ENCODE measurements around the gene ADGRG1. TPM values are rescaled to one million over a fixed set of nuclear protein-coding genes. Genes with fewer than 3 reads are reported as not detected.

Gene ADGRG1
- total RNA-seq, 1 experiment from 2014 or later, result 10.2 TPM

DNA sequence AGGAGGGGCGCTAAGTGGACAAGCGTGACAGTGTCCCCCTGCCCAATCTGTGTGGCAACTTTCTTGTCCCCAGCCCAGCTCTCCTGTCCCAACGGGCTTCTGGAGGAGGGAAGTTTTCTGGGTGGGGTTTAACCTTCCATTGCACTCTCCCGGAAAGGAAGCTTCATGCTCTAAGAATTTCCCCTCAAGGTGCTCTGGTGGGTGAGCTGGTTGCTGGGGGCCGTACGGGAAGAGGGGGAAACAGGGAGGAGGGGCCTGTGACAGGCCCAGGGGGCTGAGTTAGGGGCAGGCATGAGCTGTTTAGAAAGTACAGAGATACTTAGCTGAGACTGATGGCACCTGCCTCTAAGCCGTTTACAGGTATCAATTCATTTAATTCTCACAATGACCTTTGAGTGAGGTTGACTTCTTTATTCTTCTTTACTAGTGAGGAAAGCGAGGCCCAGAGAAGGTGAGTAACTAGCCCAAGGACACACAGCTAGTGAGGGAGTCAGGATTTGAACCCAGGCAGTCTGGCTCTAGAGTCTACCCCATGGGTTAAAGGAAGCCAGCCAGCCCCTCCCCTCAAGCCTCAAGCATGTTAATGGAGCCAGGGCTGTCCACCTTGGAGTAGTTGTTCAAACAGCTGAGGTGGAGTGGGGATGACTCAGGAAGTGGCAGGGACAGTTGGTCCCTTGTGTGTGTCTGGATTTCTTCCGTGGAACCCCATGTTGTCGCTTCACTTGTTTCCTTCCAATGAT, 18.9 kb downstream of the ADGRG1 start:
- CTCF ChIA-PET, result interaction anchor here (0.6 to 5.9 kb wide), 18 partner anchors 11 to 216 kb away, joined by 3 to 141 read pairs (median 12); partner anchors contain the start of genes ADGRG1, ADGRG3 and KATNB1
- POLR2A ChIA-PET, result interaction anchor here (0.7 kb wide), 1 partner anchor 25 kb away, joined by 3 read pairs; no protein-coding TSS in a partner anchor
- DNase-seq (ENCODE audit: unreplicated experiment), result no peak
- H3K36me3 Mint-ChIP-seq (ENCODE audit: insufficient read depth, unreplicated experiment), result no peaks in the 10 kb centered on the region
- TF ChIP-seq, protein P1, sequence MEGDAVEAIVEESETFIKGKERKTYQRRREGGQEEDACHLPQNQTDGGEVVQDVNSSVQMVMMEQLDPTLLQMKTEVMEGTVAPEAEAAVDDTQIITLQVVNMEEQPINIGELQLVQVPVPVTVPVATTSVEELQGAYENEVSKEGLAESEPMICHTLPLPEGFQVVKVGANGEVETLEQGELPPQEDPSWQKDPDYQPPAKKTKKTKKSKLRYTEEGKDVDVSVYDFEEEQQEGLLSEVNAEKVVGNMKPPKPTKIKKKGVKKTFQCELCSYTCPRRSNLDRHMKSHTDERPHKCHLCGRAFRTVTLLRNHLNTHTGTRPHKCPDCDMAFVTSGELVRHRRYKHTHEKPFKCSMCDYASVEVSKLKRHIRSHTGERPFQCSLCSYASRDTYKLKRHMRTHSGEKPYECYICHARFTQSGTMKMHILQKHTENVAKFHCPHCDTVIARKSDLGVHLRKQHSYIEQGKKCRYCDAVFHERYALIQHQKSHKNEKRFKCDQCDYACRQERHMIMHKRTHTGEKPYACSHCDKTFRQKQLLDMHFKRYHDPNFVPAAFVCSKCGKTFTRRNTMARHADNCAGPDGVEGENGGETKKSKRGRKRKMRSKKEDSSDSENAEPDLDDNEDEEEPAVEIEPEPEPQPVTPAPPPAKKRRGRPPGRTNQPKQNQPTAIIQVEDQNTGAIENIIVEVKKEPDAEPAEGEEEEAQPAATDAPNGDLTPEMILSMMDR (IDR thresholded peaks at IDR 0.05; ENCODE audit: unreplicated experiment), result no peak
- no peaks in the 10 kb centered on the region for H3K27me3 Mint-ChIP-seq (ENCODE audit: insufficient read depth, unreplicated experiment)
- H3K4me3 Mint-ChIP-seq (ENCODE audit: unreplicated experiment), result no peak overlapping the region
- intact Hi-C loops (cut with micrococcal nuclease), result no loop called here
- no peak overlapping the region for H3K27ac Mint-ChIP-seq (ENCODE audit: low read depth, unreplicated experiment)
- no TSS peak for BruUV-seq (replicated peaks)
- no peaks in the 10 kb centered on the region for H3K9me3 Mint-ChIP-seq (ENCODE audit: unreplicated experiment)
- H3K4me1 Mint-ChIP-seq (ENCODE audit: insufficient read depth, unreplicated experiment), result peaks cover 7% of the 10 kb centered on the region

DNA sequence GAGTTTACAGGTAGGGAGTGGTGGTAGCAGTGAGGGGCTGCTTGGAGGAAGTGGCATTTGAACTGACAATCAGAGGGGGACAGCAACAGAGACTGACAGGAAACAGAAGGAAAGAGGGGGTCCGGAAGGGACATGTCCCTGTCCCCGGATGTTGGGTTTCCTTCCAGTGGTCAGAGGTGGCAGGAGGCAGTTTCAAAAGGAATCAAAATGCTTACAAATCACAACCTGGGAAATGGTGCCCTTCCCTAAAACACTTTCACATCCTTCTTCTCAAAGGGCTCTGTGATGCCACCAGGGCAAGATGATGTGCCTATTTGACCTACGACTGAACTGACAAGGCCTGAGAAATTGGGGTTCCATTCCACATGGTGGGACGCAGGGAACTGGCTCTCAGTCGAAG, 19.7 kb downstream of the ADGRG1 start:
- no peaks in the 10 kb centered on the region for H3K36me3 Mint-ChIP-seq (ENCODE audit: insufficient read depth, unreplicated experiment)
- TF ChIP-seq, protein P1 (IDR thresholded peaks at IDR 0.05; ENCODE audit: unreplicated experiment), result no peak
- H3K4me1 Mint-ChIP-seq (ENCODE audit: insufficient read depth, unreplicated experiment), result peaks cover 3% of the 10 kb centered on the region
- no peak overlapping the region for H3K27ac Mint-ChIP-seq (ENCODE audit: low read depth, unreplicated experiment)
- intact Hi-C loops (cut with micrococcal nuclease), result loop anchor here (2.0 kb wide), 1 partner anchor 73 kb away; no protein-coding TSS in a partner anchor
- CTCF ChIA-PET, result interaction anchor here (0.8 to 5.9 kb wide), 26 partner anchors 11 to 242 kb away, joined by 3 to 141 read pairs (median 10); partner anchors contain the start of genes ADGRG1, ADGRG3 and KATNB1
- H3K4me3 Mint-ChIP-seq (ENCODE audit: unreplicated experiment), result no peak overlapping the region
- no peaks in the 10 kb centered on the region for H3K9me3 Mint-ChIP-seq (ENCODE audit: unreplicated experiment)
- no peak for DNase-seq (ENCODE audit: unreplicated experiment)
- POLR2A ChIA-PET, result no interaction called here
- no TSS peak for BruUV-seq (replicated peaks)
- no peaks in the 10 kb centered on the region for H3K27me3 Mint-ChIP-seq (ENCODE audit: insufficient read depth, unreplicated experiment)

DNA sequence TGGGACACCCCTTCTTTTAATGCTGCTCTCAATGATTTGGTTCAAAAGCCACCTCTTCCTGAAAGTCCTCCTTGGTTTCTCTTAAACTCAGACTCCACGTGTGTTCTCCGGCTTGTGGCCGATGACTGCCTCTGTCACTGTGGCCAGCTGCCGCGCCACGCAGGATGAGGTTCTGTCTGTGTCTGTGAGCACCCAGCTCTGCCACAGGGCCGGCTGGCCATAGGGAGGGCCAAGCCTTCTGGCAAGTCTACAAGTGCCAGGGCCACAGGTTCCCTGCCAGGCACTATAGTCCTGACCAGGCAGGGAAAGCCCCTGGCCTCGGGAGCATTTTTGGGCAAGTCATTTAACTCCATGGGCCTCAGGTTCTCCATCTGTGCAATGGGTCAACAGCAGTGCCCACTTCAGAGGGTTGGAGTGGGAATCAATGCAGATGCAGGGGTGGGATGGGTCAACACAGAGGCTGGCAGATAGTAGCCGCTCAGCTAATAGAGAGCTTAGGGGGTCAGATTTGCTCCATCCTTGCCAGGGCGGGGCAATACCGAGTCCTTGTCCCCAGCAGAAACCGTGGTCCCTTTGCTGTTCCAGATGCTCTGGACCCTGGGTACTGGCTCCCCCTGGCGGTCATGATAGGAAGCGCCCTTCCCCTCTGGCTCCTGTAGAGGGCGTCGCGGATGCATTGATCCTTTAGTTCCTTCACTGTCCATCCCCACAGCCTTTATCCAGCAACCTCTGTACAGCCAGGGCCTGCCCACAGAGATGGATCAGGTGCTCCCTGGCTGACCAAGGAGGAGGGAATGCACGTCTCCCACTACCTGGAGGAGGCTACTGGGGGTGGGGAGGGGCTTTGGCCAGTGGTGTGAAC, 20.4 kb downstream of the ADGRG1 start:
- ChIA-PET POLR2A (interaction anchor here (0.6 to 1.2 kb wide), 2 partner anchors 58 to 202 kb away, joined by 3 to 9 read pairs; partner anchors contain the start of gene CIAPIN1), CTCF (interaction anchor here (0.5 to 5.9 kb wide), 52 partner anchors 9 to 496 kb away, joined by 3 to 141 read pairs (median 4); partner anchors contain the start of genes ADGRG1, ADGRG3 and KATNB1)
- Mint-ChIP-seq H3K27ac (ENCODE audit: low read depth, unreplicated experiment) (no peak overlapping the region), H3K4me1 (ENCODE audit: insufficient read depth, unreplicated experiment) (no peaks in the 10 kb centered on the region), H3K27me3 (ENCODE audit: insufficient read depth, unreplicated experiment) (no peaks in the 10 kb centered on the region), H3K36me3 (ENCODE audit: insufficient read depth, unreplicated experiment) (no peaks in the 10 kb centered on the region), H3K9me3 (ENCODE audit: unreplicated experiment) (no peaks in the 10 kb centered on the region), H3K4me3 (ENCODE audit: unreplicated experiment) (no peak overlapping the region)
- no TSS peak for BruUV-seq (replicated peaks)
- intact Hi-C loops (cut with micrococcal nuclease), result loop anchor here (1.0 to 2.0 kb wide), 5 partner anchors 49 to 214 kb away; no protein-coding TSS in a partner anchor
- TF ChIP-seq, protein P1 (IDR thresholded peaks at IDR 0.05; ENCODE audit: unreplicated experiment), result peak; percentile 100
- DNase-seq (ENCODE audit: unreplicated experiment), result peak; percentile 85
